ENCODE results near the gene ARL4D. TPM values are rescaled to one million over a fixed set of nuclear protein-coding genes. Genes with fewer than 3 reads are reported as not detected.
"Not testable (repeated sequence)": the region's sequence is repeated elsewhere in the genome, so short reads cannot be mapped to it uniquely, and the experiment has no call there.

The ARL4D gene
- polyA plus RNA-seq, 4 donors, result 8.1 to 13.4 (median 10.6) TPM

GRCh38 chr17:43392397-43392796, 6.4 kb upstream of the ARL4D start:
- DNase-seq (ENCODE audit: low read depth in 4 of 4, low spot score in 2 of 4), result no peak

GRCh38 chr17:43393944-43394482, 4.8 kb upstream of the ARL4D start:
- DNase-seq (ENCODE audit: low read depth in 4 of 4, low spot score in 2 of 4), result peak; percentile 74 to 93 (median 80)

GRCh38 chr17:43394696-43395095, 4.1 kb upstream of the ARL4D start:
- DNase-seq (ENCODE audit: low read depth in 4 of 4, low spot score in 2 of 4), result not testable (repeated sequence)

- DNase-seq (ENCODE audit: low read depth in 4 of 4, low spot score in 2 of 4), result no peak
Observed at GRCh38 chr17:43395165-43395564, 3.6 kb upstream of the ARL4D start.

GRCh38 chr17:43396491-43397060, 2.2 kb upstream of the ARL4D start:
- no peak for DNase-seq (ENCODE audit: low read depth in 4 of 4, low spot score in 2 of 4)

- DNase-seq (ENCODE audit: low read depth in 4 of 4, low spot score in 2 of 4), result no peak
Observed at GRCh38 chr17:43399839-43400328, 1.1 kb downstream of the ARL4D start.

- no peak for DNase-seq (ENCODE audit: low read depth in 4 of 4, low spot score in 2 of 4)
Observed at GRCh38 chr17:43400943-43401717, 2.3 kb downstream of the ARL4D start.

- DNase-seq (ENCODE audit: low read depth in 4 of 4, low spot score in 2 of 4), result no peak
Observed at GRCh38 chr17:43402078-43402477, 3.3 kb downstream of the ARL4D start.

GRCh38 chr17:43402567-43402966, 3.8 kb downstream of the ARL4D start:
- DNase-seq (ENCODE audit: low read depth in 4 of 4, low spot score in 2 of 4), result no peak

- DNase-seq (ENCODE audit: low read depth in 4 of 4, low spot score in 2 of 4), result no peak
Observed at GRCh38 chr17:43403846-43404245, 5.1 kb downstream of the ARL4D start.

GRCh38 chr17:43405861-43406260, 7.1 kb downstream of the ARL4D start:
- no peak for DNase-seq (ENCODE audit: low read depth in 4 of 4, low spot score in 2 of 4)

GRCh38 chr17:43406676-43407645, 8.2 kb downstream of the ARL4D start:
- DNase-seq (ENCODE audit: low read depth in 4 of 4, low spot score in 2 of 4), result no peak

- no peak for DNase-seq (ENCODE audit: low read depth in 4 of 4, low spot score in 2 of 4)
Observed at GRCh38 chr17:43409131-43409530, 10.3 kb downstream of the ARL4D start.

GRCh38 chr17:43410557-43411368, 12.0 kb downstream of the ARL4D start:
- DNase-seq (ENCODE audit: low read depth in 4 of 4, low spot score in 2 of 4), result no peak

GRCh38 chr17:43411369-43411677, 12.5 kb downstream of the ARL4D start:
- DNase-seq (ENCODE audit: low read depth in 4 of 4, low spot score in 2 of 4), result no peak

- no peak for DNase-seq (ENCODE audit: low read depth in 4 of 4, low spot score in 2 of 4)
Observed at GRCh38 chr17:43411749-43412148, 13.0 kb downstream of the ARL4D start.

GRCh38 chr17:43412166-43412565, 13.4 kb downstream of the ARL4D start:
- no peak for DNase-seq (ENCODE audit: low read depth in 4 of 4, low spot score in 2 of 4)

- DNase-seq (ENCODE audit: low read depth in 4 of 4, low spot score in 2 of 4), result no peak
Observed at GRCh38 chr17:43416998-43417890, 18.5 kb downstream of the ARL4D start.
